ENCODE measurements around the gene LRRC3.

DNA sequence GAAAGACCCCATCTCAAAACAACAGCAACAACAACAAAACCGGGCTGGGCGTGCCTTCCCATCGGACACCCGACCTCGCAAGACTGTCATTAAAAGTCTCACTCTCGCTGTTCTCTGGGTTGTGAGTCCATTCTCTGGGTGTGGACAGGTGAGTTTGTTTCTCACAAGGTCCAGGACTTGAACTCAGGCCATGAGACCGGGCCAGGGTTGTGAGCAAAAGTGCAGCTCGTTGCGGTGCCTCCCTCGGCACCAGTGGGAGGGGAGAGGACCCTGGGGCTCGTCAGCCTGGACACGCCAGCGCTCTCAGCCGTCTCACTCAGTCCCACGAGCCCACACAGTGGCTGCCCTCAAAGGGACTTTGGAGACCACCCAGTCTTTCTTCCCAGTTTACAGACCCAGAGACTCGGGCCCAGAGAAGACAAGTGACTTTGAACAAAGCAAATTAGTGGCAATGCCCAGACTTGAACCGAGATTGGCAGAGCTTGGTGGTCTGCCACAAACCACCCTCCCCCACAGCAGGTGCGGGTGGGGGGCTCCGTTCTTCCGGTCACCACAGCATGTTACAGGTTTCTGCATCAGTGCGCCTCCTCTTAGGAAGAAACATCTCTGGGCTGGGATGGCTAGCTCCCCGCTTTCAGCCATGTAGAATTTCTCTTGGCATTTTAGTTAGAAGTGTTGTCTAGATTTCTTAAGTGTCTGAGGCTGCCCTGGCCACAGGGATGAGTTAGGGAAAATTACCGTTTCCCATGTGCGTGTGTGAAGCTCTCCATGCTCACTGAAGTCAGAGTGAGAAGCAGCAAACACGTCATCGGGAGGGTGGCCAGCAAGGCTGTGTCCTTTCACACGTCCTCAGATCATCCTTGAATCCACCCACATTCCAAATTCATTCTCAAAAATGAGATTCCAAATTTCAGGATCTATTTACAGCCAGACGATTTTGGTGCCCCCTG lies 28.3 kb downstream of the LRRC3 start:
- TF ChIP-seq, protein P1, sequence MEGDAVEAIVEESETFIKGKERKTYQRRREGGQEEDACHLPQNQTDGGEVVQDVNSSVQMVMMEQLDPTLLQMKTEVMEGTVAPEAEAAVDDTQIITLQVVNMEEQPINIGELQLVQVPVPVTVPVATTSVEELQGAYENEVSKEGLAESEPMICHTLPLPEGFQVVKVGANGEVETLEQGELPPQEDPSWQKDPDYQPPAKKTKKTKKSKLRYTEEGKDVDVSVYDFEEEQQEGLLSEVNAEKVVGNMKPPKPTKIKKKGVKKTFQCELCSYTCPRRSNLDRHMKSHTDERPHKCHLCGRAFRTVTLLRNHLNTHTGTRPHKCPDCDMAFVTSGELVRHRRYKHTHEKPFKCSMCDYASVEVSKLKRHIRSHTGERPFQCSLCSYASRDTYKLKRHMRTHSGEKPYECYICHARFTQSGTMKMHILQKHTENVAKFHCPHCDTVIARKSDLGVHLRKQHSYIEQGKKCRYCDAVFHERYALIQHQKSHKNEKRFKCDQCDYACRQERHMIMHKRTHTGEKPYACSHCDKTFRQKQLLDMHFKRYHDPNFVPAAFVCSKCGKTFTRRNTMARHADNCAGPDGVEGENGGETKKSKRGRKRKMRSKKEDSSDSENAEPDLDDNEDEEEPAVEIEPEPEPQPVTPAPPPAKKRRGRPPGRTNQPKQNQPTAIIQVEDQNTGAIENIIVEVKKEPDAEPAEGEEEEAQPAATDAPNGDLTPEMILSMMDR (IDR thresholded peaks at IDR 0.05), result no peak
- no peak for TF ChIP-seq EZH2 (IDR thresholded peaks at IDR 0.05)
- no peak for TF ChIP-seq EZH2phosphoT487 (IDR thresholded peaks at IDR 0.05)

All from neural progenitor cell (in vitro differentiated cells).